OCI-LY7 (cell line): ENCODE data around the gene KAT14. TPM values are rescaled to one million over a fixed set of nuclear protein-coding genes. Genes with fewer than 3 reads are reported as not detected.
"Not testable (repeated sequence)": the region's sequence is repeated elsewhere in the genome, so short reads cannot be mapped to it uniquely, and the experiment has no call there.

ENCODE experiments used
- BruUV-seq: library from RNA; stranded (reverse); fragments of 400-500 nt; replicated peaks from 2 replicates; lab custom pipeline; 2021; lab: Mats Ljungman, UMichigan
- CTCF ChIA-PET: fragments of 300-600 bp; sonication (Branson Sonifier 250); formaldehyde crosslinking; loops from one replicate; lab custom pipeline; 2022; ENCODE audit warnings: antibody characterized with exemption; ENCODE audit not compliant: unreplicated experiment; lab: Charles Lee
- POLR2A ChIA-PET: fragments of 300-600 bp; sonication (Branson Sonifier 250); formaldehyde crosslinking; loops from one replicate; lab custom pipeline; 2022; ENCODE audit warnings: antibody characterized with exemption; lab: Charles Lee
- DNase-seq: peaks from one replicate; pipeline ENCODE4 v3.0.0-alpha.2; 2015; ENCODE audit warnings: low spot score
- H2AFZ ChIP-seq: fragments of 200-600 bp; sonication (generic), shearing (Covaris generic); 2 replicates; pipeline ENCODE4 v1.6.1; 2014; ENCODE audit warnings: mild to moderate bottlenecking, antibody characterized with exemption, low read length, moderate library complexity
- H3K27ac ChIP-seq: fragments of 200-600 bp; sonication (generic); 2 replicates; pipeline ENCODE4 v1.5.1; 2014; ENCODE audit warnings: mixed run types, low read depth, mild to moderate bottlenecking, moderate library complexity, low read length, inconsistent platforms; ENCODE audit not compliant: poor library complexity, severe bottlenecking
- H3K36me3 ChIP-seq: fragments of 200-600 bp; sonication (generic); 2 replicates; pipeline ENCODE4 v1.6.1; 2014; ENCODE audit warnings: mild to moderate bottlenecking, antibody characterized with exemption, low read length, moderate library complexity, mixed read lengths; ENCODE audit not compliant: insufficient read depth
- H3K4me1 ChIP-seq: fragments of 200-600 bp; sonication (generic); 2 replicates; pipeline ENCODE4 v1.5.1; 2014; ENCODE audit warnings: mild to moderate bottlenecking, low read length; ENCODE audit not compliant: insufficient read depth, poor library complexity, severe bottlenecking
- H3K4me2 ChIP-seq: fragments of 200-600 bp; sonication (generic); 2 replicates; pipeline ENCODE4 v1.6.1; 2014; ENCODE audit warnings: mild to moderate bottlenecking, low read length
- H3K4me3 ChIP-seq: fragments of 200-600 bp; sonication (generic); 2 replicates; pipeline ENCODE4 v1.5.1; 2014; ENCODE audit warnings: mild to moderate bottlenecking, low read depth, low read length; ENCODE audit not compliant: poor library complexity, severe bottlenecking
- H3K79me2 ChIP-seq: fragments of 200-600 bp; sonication (generic); 2 replicates; pipeline ENCODE4 v1.6.1; 2016; ENCODE audit warnings: low read depth, mild to moderate bottlenecking, low read length, moderate library complexity, mixed read lengths; ENCODE audit not compliant: insufficient read depth
- H3K9me2 ChIP-seq: fragments of 200-600 bp; sonication (generic); 2 replicates; pipeline ENCODE4 v1.6.1; 2016; ENCODE audit warnings: mild to moderate bottlenecking, low read length, mixed read lengths; ENCODE audit not compliant: insufficient read depth
- H3K9me3 ChIP-seq: fragments of 200-600 bp; sonication (generic); 2 replicates; pipeline ENCODE4 v1.6.1; 2014; ENCODE audit warnings: mild to moderate bottlenecking, mixed run types, low read length, mixed read lengths
- H4K20me1 ChIP-seq: fragments of 200-600 bp; sonication (generic); 2 replicates; pipeline ENCODE4 v1.6.1; 2014; ENCODE audit warnings: mild to moderate bottlenecking, antibody characterized with exemption, low read length, moderate library complexity, mixed read lengths; ENCODE audit not compliant: insufficient read depth
- EZH2phosphoT487 ChIP-seq: fragments of 200-600 bp; sonication (generic); IDR thresholded peaks from 2 replicates; pipeline ENCODE4 v1.6.1; 2018; ENCODE audit warnings: low read depth, borderline replicate concordance, mild to moderate bottlenecking, mixed run types, antibody characterized with exemption, low read length, moderate library complexity, mixed read lengths
- intact Hi-C: fragments of 100-400 bp; cut with micrococcal nuclease; formaldehyde crosslinking; loops from one replicate; pipeline ENCODE4 v1.10.0; 2022; ENCODE audit not compliant: unreplicated experiment
- total RNA-seq, 2 experiments: library from RNA; depleted of rRNA in 1 of 2; stranded (reverse); fragments of >200 nt in 1 of 2; shearing (Covaris generic) in 1 of 2; gene quantifications; 2 replicates each; pipeline ENCODE4 v1.2.3, GENCODE V29; 2014 to 2022
- TF ChIP-seq, protein P1 (sequence below): fragments of 200-600 bp; sonication (generic); conservative IDR thresholded peaks from 2 replicates; pipeline ENCODE4 v1.5.1; 2014; ENCODE audit warnings: mild to moderate bottlenecking, antibody characterized with exemption, low read length, moderate library complexity, mixed read lengths

Gene KAT14
- total RNA-seq, 2 experiments from 2014 or later = 13.1 to 19.6 TPM

- POLR2A ChIA-PET = interaction anchor here (0.7 kb wide), 1 partner anchor 77 kb away, joined by 3 read pairs; no protein-coding TSS in a partner anchor
- Histone ChIP-seq H3K4me1 (no peaks in the 10 kb centered on the region), H3K4me3 (no peak overlapping the region), H3K9me3 (peaks cover 12% of the 10 kb centered on the region), H3K9me2 (no peaks in the 10 kb centered on the region), H3K36me3 (no peaks in the 10 kb centered on the region), H3K4me2 (no peak overlapping the region), H3K27ac (no peak overlapping the region), H4K20me1 (no peaks in the 10 kb centered on the region), H3K79me2 (no peaks in the 10 kb centered on the region), H2AFZ (no peak overlapping the region)
- CTCF ChIA-PET = no interaction called here
- no TSS peak for BruUV-seq
- intact Hi-C loops = no loop called here
- DNase-seq = no peak
- TF ChIP-seq, protein P1, sequence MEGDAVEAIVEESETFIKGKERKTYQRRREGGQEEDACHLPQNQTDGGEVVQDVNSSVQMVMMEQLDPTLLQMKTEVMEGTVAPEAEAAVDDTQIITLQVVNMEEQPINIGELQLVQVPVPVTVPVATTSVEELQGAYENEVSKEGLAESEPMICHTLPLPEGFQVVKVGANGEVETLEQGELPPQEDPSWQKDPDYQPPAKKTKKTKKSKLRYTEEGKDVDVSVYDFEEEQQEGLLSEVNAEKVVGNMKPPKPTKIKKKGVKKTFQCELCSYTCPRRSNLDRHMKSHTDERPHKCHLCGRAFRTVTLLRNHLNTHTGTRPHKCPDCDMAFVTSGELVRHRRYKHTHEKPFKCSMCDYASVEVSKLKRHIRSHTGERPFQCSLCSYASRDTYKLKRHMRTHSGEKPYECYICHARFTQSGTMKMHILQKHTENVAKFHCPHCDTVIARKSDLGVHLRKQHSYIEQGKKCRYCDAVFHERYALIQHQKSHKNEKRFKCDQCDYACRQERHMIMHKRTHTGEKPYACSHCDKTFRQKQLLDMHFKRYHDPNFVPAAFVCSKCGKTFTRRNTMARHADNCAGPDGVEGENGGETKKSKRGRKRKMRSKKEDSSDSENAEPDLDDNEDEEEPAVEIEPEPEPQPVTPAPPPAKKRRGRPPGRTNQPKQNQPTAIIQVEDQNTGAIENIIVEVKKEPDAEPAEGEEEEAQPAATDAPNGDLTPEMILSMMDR = no peak
- TF ChIP-seq EZH2phosphoT487 = no peak
Observed at GRCh38 chr20:18197382-18198070, 59.9 kb downstream of the KAT14 start.

DNA sequence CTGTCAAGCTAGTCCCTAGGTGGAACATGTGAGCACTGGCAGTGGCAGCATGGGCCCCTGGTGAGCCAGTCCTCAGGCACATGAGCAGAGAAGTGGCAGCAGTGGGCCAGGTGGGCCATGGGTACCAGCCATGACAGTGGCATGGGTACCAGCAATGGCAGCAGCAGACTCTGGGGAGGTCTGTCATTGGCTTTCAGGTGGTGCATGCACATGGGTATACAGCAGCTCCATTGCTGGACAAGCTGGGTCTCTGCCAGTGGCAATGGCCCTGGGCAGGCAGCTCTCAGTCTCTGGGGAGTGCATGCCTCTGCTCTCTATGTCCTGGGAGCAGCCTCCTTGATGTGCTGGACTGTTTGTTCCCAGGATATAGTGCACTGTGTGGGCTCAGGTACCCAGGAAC is 65.3 kb downstream of the KAT14 start:
- no peak for DNase-seq
- Histone ChIP-seq H3K4me1 (peaks cover 21% of the 10 kb centered on the region), H3K4me3 (no peak overlapping the region), H3K79me2 (no peaks in the 10 kb centered on the region), H3K27ac (peak overlapping the region; percentile 10), H3K4me2 (peak overlapping the region; percentile 39), H3K9me2 (no peaks in the 10 kb centered on the region), H2AFZ (no peak overlapping the region), H4K20me1 (no peaks in the 10 kb centered on the region), H3K9me3 (peaks cover 13% of the 10 kb centered on the region), H3K36me3 (no peaks in the 10 kb centered on the region)
- CTCF ChIA-PET = no interaction called here
- POLR2A ChIA-PET = no interaction called here
- no TSS peak for BruUV-seq
- intact Hi-C loops = no loop called here
- no peak for TF ChIP-seq EZH2phosphoT487
- TF ChIP-seq, protein P1 = no peak

DNA sequence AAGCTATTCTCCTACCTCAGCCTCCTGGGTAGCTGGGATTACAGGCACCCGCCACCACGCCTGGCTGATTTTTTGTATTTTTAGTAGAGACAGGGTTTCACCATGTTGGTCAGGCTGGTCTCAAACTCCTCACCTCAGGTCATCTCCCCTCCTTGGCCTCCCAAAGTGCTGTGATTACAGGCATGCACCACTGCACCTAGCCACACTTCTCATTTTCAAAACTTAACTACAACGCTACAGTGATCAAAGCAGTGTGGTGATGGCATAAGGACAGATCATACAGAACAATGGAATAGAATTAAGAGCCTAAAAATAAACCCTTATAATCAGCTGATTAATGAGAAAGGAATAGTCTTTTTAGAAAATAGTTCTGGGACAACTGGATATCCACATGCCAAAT is 66.0 kb downstream of the KAT14 start:
- Histone ChIP-seq H3K4me1 (peaks cover 21% of the 10 kb centered on the region), H3K27ac (peak overlapping the region; percentile 10), H3K4me2 (peak overlapping the region; percentile 39), H3K9me3 (peaks cover 13% of the 10 kb centered on the region)
- H3K79me2 ChIP-seq, BruUV-seq, CTCF ChIA-PET, intact Hi-C loops, H3K4me3 ChIP-seq, H4K20me1 ChIP-seq, H2AFZ ChIP-seq, H3K9me2 ChIP-seq, H3K36me3 ChIP-seq: not testable (repeated sequence)
- POLR2A ChIA-PET = interaction anchor here (0.7 kb wide), 1 partner anchor 546 kb away, joined by 3 read pairs; no protein-coding TSS in a partner anchor
- DNase-seq = peak; percentile 41
